ENCODE data around the gene TMPRSS6.
A peak's percentile ranks its signal among the peaks of the same experiment; 100 is the strongest.

The TMPRSS6 gene

GRCh38 chr22:37045958-37046357 lies 63.6 kb downstream of the TMPRSS6 start:
- Histone ChIP-seq H3K9ac (ENCODE audit: low read length) (no peak overlapping the region), H4K20me1 (ENCODE audit: insufficient read depth, low read length) (no peaks in the 10 kb centered on the region), H3K27ac (ENCODE audit: low read length) (no peak overlapping the region), H3K4me3 (ENCODE audit: low read length) (no peak overlapping the region), H3K9me3 (ENCODE audit: insufficient read depth, low read length) (no peaks in the 10 kb centered on the region), H3K4me1 (ENCODE audit: low read length) (peaks cover 23% of the 10 kb centered on the region), H3K27me3 (ENCODE audit: low read depth, low read length) (no peaks in the 10 kb centered on the region; the same call in 1 of the 2 replicates), H2AFZ (ENCODE audit: low read depth, low read length) (no peak overlapping the region), H3K79me2 (ENCODE audit: low read length) (no peaks in the 10 kb centered on the region), H3K4me2 (ENCODE audit: low read length) (no peak overlapping the region), H3K36me3 (replicated peaks; ENCODE audit: low read depth, low read length) (no peaks in the 10 kb centered on the region)
- TF ChIP-seq CTCF (IDR thresholded peaks at IDR 0.05; ENCODE audit: low read depth, low read length) (peak; percentile 69), EZH2phosphoT487 (IDR thresholded peaks at IDR 0.05; ENCODE audit: low read depth) (no peak)

- no peaks in the 10 kb centered on the region for H4K20me1 ChIP-seq (ENCODE audit: insufficient read depth, low read length)
- 0 out of 2 replicates have a peak, but pooled peaks cover 5% of the 10 kb centered on the region for H3K27me3 ChIP-seq (ENCODE audit: low read depth, low read length)
- no peak overlapping the region for H3K9ac ChIP-seq (ENCODE audit: low read length)
- no peaks in the 10 kb centered on the region for H3K36me3 ChIP-seq (replicated peaks; ENCODE audit: low read depth, low read length)
- no peak overlapping the region for H3K4me3 ChIP-seq (ENCODE audit: low read length)
- no peaks in the 10 kb centered on the region for H3K9me3 ChIP-seq (ENCODE audit: insufficient read depth, low read length)
- H3K79me2 ChIP-seq (ENCODE audit: low read length), result no peaks in the 10 kb centered on the region
- H3K27ac ChIP-seq (ENCODE audit: low read length), result no peak overlapping the region
- H2AFZ ChIP-seq (ENCODE audit: low read depth, low read length), result peak overlapping the region; percentile 25; the same call in 1 of the 2 replicates
- peak overlapping the region; percentile 62 for H3K4me2 ChIP-seq (ENCODE audit: low read length)
- no peak for TF ChIP-seq EZH2phosphoT487 (IDR thresholded peaks at IDR 0.05; ENCODE audit: low read depth)
- no peak for TF ChIP-seq CTCF (IDR thresholded peaks at IDR 0.05; ENCODE audit: low read depth, low read length)
- peaks cover 23% of the 10 kb centered on the region for H3K4me1 ChIP-seq (ENCODE audit: low read length)
Measured at GRCh38 chr22:37044634-37045625, 64.6 kb downstream of the TMPRSS6 start.

- Histone ChIP-seq H3K4me3 (ENCODE audit: low read length) (peak overlapping the region; percentile 40), H3K79me2 (ENCODE audit: low read length) (no peaks in the 10 kb centered on the region), H3K9me3 (ENCODE audit: insufficient read depth, low read length) (no peaks in the 10 kb centered on the region), H3K36me3 (replicated peaks; ENCODE audit: low read depth, low read length) (no peaks in the 10 kb centered on the region), H3K27me3 (ENCODE audit: low read depth, low read length) (peaks cover 13% of the 10 kb centered on the region), H3K27ac (ENCODE audit: low read length) (no peak overlapping the region), H3K4me1 (ENCODE audit: low read length) (peaks cover 23% of the 10 kb centered on the region), H4K20me1 (ENCODE audit: insufficient read depth, low read length) (no peaks in the 10 kb centered on the region), H3K9ac (ENCODE audit: low read length) (no peak overlapping the region), H3K4me2 (ENCODE audit: low read length) (peak overlapping the region; percentile 62), H2AFZ (ENCODE audit: low read depth, low read length) (peak overlapping the region; percentile 33)
- no peak for TF ChIP-seq EZH2phosphoT487 (IDR thresholded peaks at IDR 0.05; ENCODE audit: low read depth)
- TF ChIP-seq CTCF (IDR thresholded peaks at IDR 0.05; ENCODE audit: low read depth, low read length), result peak; percentile 91
Measured at GRCh38 chr22:37043828-37044538, 65.5 kb downstream of the TMPRSS6 start.
